Liver (tissue), 9 donors: Measurements from ENCODE around the gene FOXK1. TPM values are rescaled to one million over a fixed set of nuclear protein-coding genes. Genes with fewer than 3 reads are reported as not detected.

Experiments
- DNase-seq: peaks from one replicate; pipeline ENCODE4 v3.0.0-alpha.2; 2017; ENCODE audit warnings: low spot score
- H3K27ac ChIP-seq, 2 donors: one replicate each; pipeline ENCODE4 v1.7.0; 2013; ENCODE audit warnings: inconsistent platforms in 2 of 2, low read length in 2 of 2, control low read depth in 1 of 2, low read depth in 1 of 2, mild to moderate bottlenecking in 1 of 2
- H3K27me3 ChIP-seq, 4 donors: one replicate each; pipeline versions ENCODE4 v1.6.1 to v1.7.0; 2013; ENCODE audit warnings: low read length in 3 of 4, inconsistent platforms in 1 of 4, mild to moderate bottlenecking in 1 of 4, moderate library complexity in 1 of 4; ENCODE audit not compliant: control insufficient read depth in 4 of 4, insufficient read depth in 4 of 4
- H3K36me3 ChIP-seq, 4 donors: one replicate each; pipeline versions ENCODE4 v1.6.1 to v1.7.0; 2013; ENCODE audit warnings: low read length in 3 of 4, mild to moderate bottlenecking in 3 of 4, low read depth in 1 of 4, moderate library complexity in 1 of 4; ENCODE audit not compliant: control insufficient read depth in 4 of 4, insufficient read depth in 3 of 4
- H3K4me1 ChIP-seq, 4 donors: one replicate each; pipeline versions ENCODE4 v1.6.1 to v1.7.0; 2013; ENCODE audit warnings: low read length in 3 of 4, mild to moderate bottlenecking in 3 of 4, moderate library complexity in 1 of 4; ENCODE audit not compliant: control insufficient read depth in 4 of 4, insufficient read depth in 4 of 4
- H3K4me3 ChIP-seq, 3 donors: one replicate each; pipeline versions ENCODE4 v1.6.1 to v1.7.0; 2013; ENCODE audit warnings: low read length in 3 of 3, control low read depth in 1 of 3, low read depth in 1 of 3, mild to moderate bottlenecking in 1 of 3
- H3K9ac ChIP-seq, 2 donors: one replicate each; pipeline ENCODE4 v1.7.0; 2013; ENCODE audit warnings: low read length in 2 of 2, mild to moderate bottlenecking in 2 of 2, moderate library complexity in 2 of 2, control low read depth in 1 of 2, low read depth in 1 of 2
- H3K9me3 ChIP-seq, 4 donors: one replicate each; pipeline versions ENCODE4 v1.6.1 to v1.7.0; 2013; ENCODE audit warnings: low read length in 3 of 4; ENCODE audit not compliant: control insufficient read depth in 4 of 4
- ATF3 ChIP-seq: IDR thresholded peaks from 2 replicates; pipeline ENCODE4 v1.6.1; 2016; ENCODE audit warnings: antibody characterized with exemption
- CTCF ChIP-seq: fragments of 150-350 bp; IDR thresholded peaks from 2 replicates; pipeline ENCODE4 v1.5.1; 2017; ENCODE audit warnings: improper control_type of control experiment, low read depth, low read length; ENCODE audit not compliant: missing input control
- EGR1 ChIP-seq, 2 donors: IDR thresholded peaks; 2 replicates each; pipeline ENCODE4 v1.6.1; 2016 to 2018; ENCODE audit warnings: antibody characterized with exemption in 2 of 2, low read depth in 2 of 2
- FOXA1 ChIP-seq: IDR thresholded peaks from 2 replicates; pipeline ENCODE4 v1.6.1; 2016; ENCODE audit warnings: antibody characterized with exemption
- FOXA2 ChIP-seq: IDR thresholded peaks from 2 replicates; pipeline ENCODE4 v1.6.1; 2016; ENCODE audit warnings: antibody characterized with exemption
- GABPA ChIP-seq, 2 donors: IDR thresholded peaks in 1 of 2; conservative IDR thresholded peaks in 1 of 2; 2 replicates each; pipeline ENCODE4 v1.6.1; 2016; ENCODE audit warnings: antibody characterized with exemption in 2 of 2, mild to moderate bottlenecking in 1 of 2, moderate library complexity in 1 of 2
- HNF4A ChIP-seq, 2 donors: conservative IDR thresholded peaks; 2 replicates each; pipeline ENCODE4 v1.6.1; 2016; ENCODE audit warnings: antibody characterized with exemption in 2 of 2, mild to moderate bottlenecking in 2 of 2
- HNF4G ChIP-seq: IDR thresholded peaks from 2 replicates; pipeline ENCODE4 v1.6.1; 2016; ENCODE audit warnings: antibody characterized with exemption
- MAX ChIP-seq: IDR thresholded peaks from 2 replicates; pipeline ENCODE4 v1.6.1; 2016; ENCODE audit warnings: antibody characterized with exemption
- NR2F2 ChIP-seq: IDR thresholded peaks from 2 replicates; pipeline ENCODE4 v1.6.1; 2016; ENCODE audit warnings: antibody characterized with exemption
- RAD21 ChIP-seq, 2 donors: IDR thresholded peaks; 2 replicates each; pipeline ENCODE4 v1.6.1; 2016; ENCODE audit warnings: antibody characterized with exemption in 2 of 2, mild to moderate bottlenecking in 2 of 2
- REST ChIP-seq: IDR thresholded peaks from 2 replicates; pipeline ENCODE4 v1.6.1; 2016; ENCODE audit warnings: antibody characterized with exemption, mild to moderate bottlenecking
- RXRA ChIP-seq, 2 donors: IDR thresholded peaks; 2 replicates each; pipeline ENCODE4 v1.6.1; 2017 to 2018; ENCODE audit warnings: antibody characterized with exemption in 2 of 2, mild to moderate bottlenecking in 1 of 2
- SP1 ChIP-seq: IDR thresholded peaks from 2 replicates; pipeline ENCODE4 v1.6.1; 2018; ENCODE audit warnings: antibody characterized with exemption, mild to moderate bottlenecking
- TAF1 ChIP-seq: conservative IDR thresholded peaks from 2 replicates; pipeline ENCODE4 v1.6.1; 2016; ENCODE audit warnings: antibody characterized with exemption, mild to moderate bottlenecking
- YY1 ChIP-seq: IDR thresholded peaks from 2 replicates; pipeline ENCODE4 v1.6.1; 2016; ENCODE audit warnings: antibody characterized with exemption, mild to moderate bottlenecking
- ZBTB33 ChIP-seq: IDR thresholded peaks from 2 replicates; pipeline ENCODE4 v1.6.1; 2016; ENCODE audit warnings: antibody characterized with exemption
- WGBS: extraction: QIAGEN DNeasy Blood & Tissue Kit; methylation state at CpG from one replicate; pipeline ENCODE4 v1.1.7; 2013; 5-methylcytosine and 5-hydroxymethylcytosine counted together
- polyA plus RNA-seq, 2 donors: library from polyadenylated mRNA; stranded (reverse) in 1 of 2; unstranded in 1 of 2; fragments of 200-250 nt in 1 of 2; fragments of >200 nt in 1 of 2; fragmentation: Nextera tagmentation in 1 of 2; extraction: Ambion mirVana in 1 of 2; gene quantifications; one replicate each; pipeline versions ENCODE4 v1.2.1 to v1.2.3, GENCODE V29; 2013 to 2015
- total RNA-seq, 2 donors: library from RNA; depleted of rRNA; stranded (reverse); fragments of >200 nt; gene quantifications; one replicate each; pipeline ENCODE4 v1.2.3, GENCODE V29; 2014
- donor health status: healthy.
- donor health status: healthy.
- donor health status: healthy.
- donor health status: healthy.
- donor health status: healthy.

Gene FOXK1
- total and polyA plus RNA-seq, 4 donors, result 1.2 to 8.5 (median 4.4) TPM

- TF ChIP-seq MAX, result no peak
Measured at GRCh38 chr7:4711093-4711492, 29.0 kb downstream of the FOXK1 start (continued).

- Histone ChIP-seq H3K27ac (no peak overlapping the region), H3K9me3 (no peaks in the 10 kb centered on the region), H3K4me3 (no peak overlapping the region), H3K9ac (no peak overlapping the region), H3K36me3 (no peaks in the 10 kb centered on the region), H3K4me1 (peaks cover 7 to 32% (median 23%) of the 10 kb centered on the region in 4 donors), H3K27me3 (no peaks in the 10 kb centered on the region)
- no peak for DNase-seq
- no peak for TF ChIP-seq REST
- no peak for TF ChIP-seq GABPA (IDR thresholded peaks at IDR 0.05 in 1 of 2, conservative IDR thresholded peaks at IDR 0.05 in 1 of 2)
- TF ChIP-seq RXRA (IDR thresholded peaks at IDR 0.05), result no peak
- no peak for TF ChIP-seq HNF4A (conservative IDR thresholded peaks at IDR 0.05)
- 95% methylated on average over 18 of the region's 18 CpGs for WGBS
Measured at GRCh38 chr7:4711634-4712033, 29.5 kb downstream of the FOXK1 start.

GRCh38 chr7:4712281-4713182, 30.4 kb downstream of the FOXK1 start:
- WGBS, result 58% methylated on average over 24 of the region's 24 CpGs
- H3K4me1 ChIP-seq, result peaks cover 7 to 30% (median 23%) of the 10 kb centered on the region in 4 donors
- H3K27me3 ChIP-seq, result no peaks in the 10 kb centered on the region
- no peak overlapping the region for H3K4me3 ChIP-seq
- H3K9me3 ChIP-seq, result no peaks in the 10 kb centered on the region
- H3K9ac ChIP-seq, result peak overlapping the region; percentile 22 to 33
- DNase-seq, result no peak
- H3K27ac ChIP-seq, result peak overlapping the region; percentile 81 to 82
- no peaks in the 10 kb centered on the region for H3K36me3 ChIP-seq
- TF ChIP-seq FOXA2, result peak; percentile 86
- peak; percentile 32 to 36 for TF ChIP-seq RAD21 (IDR thresholded peaks at IDR 0.05)
- no peak for TF ChIP-seq HNF4G
- no peak for TF ChIP-seq REST
- peak; percentile 27 for TF ChIP-seq YY1
- TF ChIP-seq EGR1 (IDR thresholded peaks at IDR 0.05; ENCODE audit: low read depth in 2 of 2), result no peak
- TF ChIP-seq MAX, result peak; percentile 61
- TF ChIP-seq HNF4A (conservative IDR thresholded peaks at IDR 0.05), result peak; percentile 19 to 63
- TF ChIP-seq NR2F2, result no peak
- TF ChIP-seq ZBTB33, result no peak
- peak; percentile 32 for TF ChIP-seq SP1
- no peak for TF ChIP-seq GABPA (IDR thresholded peaks at IDR 0.05 in 1 of 2, conservative IDR thresholded peaks at IDR 0.05 in 1 of 2)
- TF ChIP-seq CTCF, result no peak
- no peak for TF ChIP-seq FOXA1
- TF ChIP-seq ATF3, result peak; percentile 50
- TF ChIP-seq TAF1, result no peak
